Glomerular visceral epithelial cell (primary cell): ENCODE results near the gene USP13.
"Not testable (repeated sequence)": the region's sequence is repeated elsewhere in the genome, so short reads cannot be mapped to it uniquely, and the experiment has no call there.

ENCODE experiments used
- DNase-seq: peaks from one replicate; pipeline ENCODE4 v3.0.0-alpha.2; 2016; ENCODE audit errors: extremely low spot score

The USP13 gene

GRCh38 chr3:179733797-179734196 is 81.0 kb downstream of the USP13 start:
- DNase-seq = no peak

GRCh38 chr3:179734497-179735281 is 81.8 kb downstream of the USP13 start:
- DNase-seq = no peak

GRCh38 chr3:179735321-179735720 is 82.5 kb downstream of the USP13 start:
- DNase-seq = no peak

- DNase-seq = no peak
Measured at GRCh38 chr3:179738998-179739397, 86.2 kb downstream of the USP13 start.

GRCh38 chr3:179739816-179740594 is 87.2 kb downstream of the USP13 start:
- DNase-seq = no peak

GRCh38 chr3:179743913-179744312 is 91.1 kb downstream of the USP13 start:
- no peak for DNase-seq

GRCh38 chr3:179744667-179745066 is 91.8 kb downstream of the USP13 start:
- no peak for DNase-seq

- no peak for DNase-seq
Measured at GRCh38 chr3:179745079-179745478, 92.2 kb downstream of the USP13 start.

- no peak for DNase-seq
Measured at GRCh38 chr3:179745716-179746115, 92.9 kb downstream of the USP13 start.

- peak; percentile 21 for DNase-seq
Measured at GRCh38 chr3:179750720-179751328, 98.0 kb downstream of the USP13 start.

- peak; percentile 46 for DNase-seq
Measured at GRCh38 chr3:179760944-179761343, 108.1 kb downstream of the USP13 start.

- no peak for DNase-seq
Measured at GRCh38 chr3:179765396-179765795, 112.6 kb downstream of the USP13 start.

GRCh38 chr3:179766416-179767133 is 113.7 kb downstream of the USP13 start:
- no peak for DNase-seq

- DNase-seq = peak; percentile 83
Measured at GRCh38 chr3:179768080-179768479, 115.2 kb downstream of the USP13 start.

GRCh38 chr3:179769411-179770247 is 116.8 kb downstream of the USP13 start:
- DNase-seq = peak; percentile 31

GRCh38 chr3:179771797-179772196 is 119.0 kb downstream of the USP13 start:
- no peak for DNase-seq

- no peak for DNase-seq
Measured at GRCh38 chr3:179772297-179772696, 119.5 kb downstream of the USP13 start.

GRCh38 chr3:179775416-179776122 is 122.7 kb downstream of the USP13 start:
- DNase-seq = no peak

- DNase-seq = not testable (repeated sequence)
Measured at GRCh38 chr3:179782841-179783240, 130.0 kb downstream of the USP13 start.

- no peak for DNase-seq
Measured at GRCh38 chr3:179788996-179789395, 136.2 kb downstream of the USP13 start.
